CD4-positive, alpha-beta T cell treated with Interferon gamma for 1 hour (primary cell): ENCODE results near the gene MEIG1.
A peak's percentile ranks its signal among the peaks of the same experiment; 100 is the strongest.
"Not testable (repeated sequence)": the region's sequence is repeated elsewhere in the genome, so short reads cannot be mapped to it uniquely, and the experiment has no call there.

ENCODE experiments used
- DNase-seq: peaks from one replicate; pipeline ENCODE4 v3.0.0-alpha.2; 2020

The MEIG1 gene

GRCh38 chr10:14959221-14960057, at the start of gene MEIG1:
MEIG1 (plus strand) TSS chr10:14959388; CDS start chr10:14966469, 7,081 bp downstream.
- peak; percentile 86 for DNase-seq

- no peak for DNase-seq
Measured at GRCh38 chr10:14910953-14911352, 48.2 kb upstream of the MEIG1 start.

- DNase-seq = no peak
Measured at GRCh38 chr10:14911801-14912200, 47.4 kb upstream of the MEIG1 start.

GRCh38 chr10:14916600-14916999, 42.6 kb upstream of the MEIG1 start:
- no peak for DNase-seq

- no peak for DNase-seq
Measured at GRCh38 chr10:14917827-14918226, 41.4 kb upstream of the MEIG1 start.

GRCh38 chr10:14918964-14919363, 40.2 kb upstream of the MEIG1 start:
- no peak for DNase-seq

GRCh38 chr10:14924013-14924412, 35.2 kb upstream of the MEIG1 start:
- DNase-seq = no peak

- no peak for DNase-seq
Measured at GRCh38 chr10:14925268-14925667, 33.9 kb upstream of the MEIG1 start.

GRCh38 chr10:14926061-14926470, 33.1 kb upstream of the MEIG1 start:
- no peak for DNase-seq

- DNase-seq = no peak
Measured at GRCh38 chr10:14926722-14927416, 32.3 kb upstream of the MEIG1 start.

- no peak for DNase-seq
Measured at GRCh38 chr10:14930610-14931009, 28.6 kb upstream of the MEIG1 start.

- no peak for DNase-seq
Measured at GRCh38 chr10:14936584-14936983, 22.6 kb upstream of the MEIG1 start.

- DNase-seq = peak; percentile 43
Measured at GRCh38 chr10:14938971-14939370, 20.2 kb upstream of the MEIG1 start.

GRCh38 chr10:14942147-14942949, 16.8 kb upstream of the MEIG1 start:
- not testable (repeated sequence) for DNase-seq

GRCh38 chr10:14942950-14943338, 16.2 kb upstream of the MEIG1 start:
- not testable (repeated sequence) for DNase-seq

- DNase-seq = no peak
Measured at GRCh38 chr10:14945108-14945507, 14.1 kb upstream of the MEIG1 start.

GRCh38 chr10:14947268-14947667, 11.9 kb upstream of the MEIG1 start:
- DNase-seq = no peak

- no peak for DNase-seq
Measured at GRCh38 chr10:14949291-14949690, 9.9 kb upstream of the MEIG1 start.

- no peak for DNase-seq
Measured at GRCh38 chr10:14952851-14953423, 6.3 kb upstream of the MEIG1 start.

GRCh38 chr10:14953424-14954000, 5.7 kb upstream of the MEIG1 start:
- DNase-seq = no peak

- peak; percentile 89 for DNase-seq
Measured at GRCh38 chr10:14954001-14954770, 5.0 kb upstream of the MEIG1 start, which contains the start of gene DCLRE1C. DCLRE1C (minus strand) TSS chr10:14954096; CDS start chr10:14954010, 86 bp downstream.

GRCh38 chr10:14954934-14955333, 4.3 kb upstream of the MEIG1 start:
- DNase-seq = no peak
